ENCODE data around the gene SPEN.
"Not testable (repeated sequence)": the region's sequence is repeated elsewhere in the genome, so short reads cannot be mapped to it uniquely, and the experiment has no call there.

The SPEN gene

GRCh38 chr1:15808955-15809354 lies 38.6 kb upstream of the SPEN start:
- DNase-seq (ENCODE audit: insufficient read length) (no peak), FAIRE-seq (no peak)
- TF ChIP-seq TAF1 (IDR thresholded peaks at IDR 0.05; ENCODE audit: borderline replicate concordance, low read depth, low read length) (no peak), POLR2AphosphoS5 (IDR thresholded peaks at IDR 0.05; ENCODE audit: low read depth, low read length) (no peak), POLR2A (IDR thresholded peaks at IDR 0.05; ENCODE audit: low read depth, low read length) (no peak)

GRCh38 chr1:15810073-15810472 lies 37.4 kb upstream of the SPEN start:
- DNase-seq (ENCODE audit: insufficient read length) = no peak
- FAIRE-seq = no peak
- TF ChIP-seq TAF1 (IDR thresholded peaks at IDR 0.05; ENCODE audit: borderline replicate concordance, low read depth, low read length) = no peak
- TF ChIP-seq POLR2AphosphoS5 (IDR thresholded peaks at IDR 0.05; ENCODE audit: low read depth, low read length) = no peak
- no peak for TF ChIP-seq POLR2A (IDR thresholded peaks at IDR 0.05; ENCODE audit: low read depth, low read length)

GRCh38 chr1:15816674-15817073 lies 30.8 kb upstream of the SPEN start:
- FAIRE-seq = peak; percentile 5
- TF ChIP-seq TAF1 (IDR thresholded peaks at IDR 0.05; ENCODE audit: borderline replicate concordance, low read depth, low read length) (no peak), POLR2A (IDR thresholded peaks at IDR 0.05; ENCODE audit: low read depth, low read length) (no peak), POLR2AphosphoS5 (IDR thresholded peaks at IDR 0.05; ENCODE audit: low read depth, low read length) (no peak)
- no peak for DNase-seq (ENCODE audit: insufficient read length)

GRCh38 chr1:15820478-15820877 lies 27.0 kb upstream of the SPEN start:
- TF ChIP-seq TAF1 (IDR thresholded peaks at IDR 0.05; ENCODE audit: borderline replicate concordance, low read depth, low read length) (no peak), POLR2AphosphoS5 (IDR thresholded peaks at IDR 0.05; ENCODE audit: low read depth, low read length) (no peak), POLR2A (IDR thresholded peaks at IDR 0.05; ENCODE audit: low read depth, low read length) (no peak)
- FAIRE-seq = no peak
- DNase-seq (ENCODE audit: insufficient read length) = no peak

- no peak for FAIRE-seq
- TF ChIP-seq POLR2AphosphoS5 (IDR thresholded peaks at IDR 0.05; ENCODE audit: low read depth, low read length) (no peak), TAF1 (IDR thresholded peaks at IDR 0.05; ENCODE audit: borderline replicate concordance, low read depth, low read length) (no peak), POLR2A (IDR thresholded peaks at IDR 0.05; ENCODE audit: low read depth, low read length) (no peak)
- DNase-seq (ENCODE audit: insufficient read length) = no peak
These were observed 21.7 kb upstream of the SPEN start for GRCh38 chr1:15825800-15826199.

- TF ChIP-seq POLR2A (IDR thresholded peaks at IDR 0.05; ENCODE audit: low read depth, low read length) (no peak), POLR2AphosphoS5 (IDR thresholded peaks at IDR 0.05; ENCODE audit: low read depth, low read length) (no peak), TAF1 (IDR thresholded peaks at IDR 0.05; ENCODE audit: borderline replicate concordance, low read depth, low read length) (no peak)
- FAIRE-seq = no peak
- no peak for DNase-seq (ENCODE audit: insufficient read length)
These were observed 20.5 kb upstream of the SPEN start for GRCh38 chr1:15826810-15827507.

- DNase-seq (ENCODE audit: insufficient read length); FAIRE-seq: not testable (repeated sequence)
These were observed 19.9 kb upstream of the SPEN start for GRCh38 chr1:15827567-15827966.

GRCh38 chr1:15828931-15829330 lies 18.6 kb upstream of the SPEN start:
- not testable (repeated sequence) for FAIRE-seq; DNase-seq (ENCODE audit: insufficient read length)

- FAIRE-seq (no peak), DNase-seq (ENCODE audit: insufficient read length) (no peak)
- TF ChIP-seq TAF1 (IDR thresholded peaks at IDR 0.05; ENCODE audit: borderline replicate concordance, low read depth, low read length) (no peak), POLR2AphosphoS5 (IDR thresholded peaks at IDR 0.05; ENCODE audit: low read depth, low read length) (no peak), POLR2A (IDR thresholded peaks at IDR 0.05; ENCODE audit: low read depth, low read length) (no peak)
These were observed 17.2 kb upstream of the SPEN start for GRCh38 chr1:15830258-15830657.

- no peak for FAIRE-seq
- TF ChIP-seq POLR2A (IDR thresholded peaks at IDR 0.05; ENCODE audit: low read depth, low read length) (no peak), TAF1 (IDR thresholded peaks at IDR 0.05; ENCODE audit: borderline replicate concordance, low read depth, low read length) (no peak)
- DNase-seq (ENCODE audit: insufficient read length) = no peak
These were observed 14.3 kb upstream of the SPEN start for GRCh38 chr1:15833069-15833679.

- DNase-seq (ENCODE audit: insufficient read length) = no peak
- TF ChIP-seq TAF1 (IDR thresholded peaks at IDR 0.05; ENCODE audit: borderline replicate concordance, low read depth, low read length) (no peak), POLR2A (IDR thresholded peaks at IDR 0.05; ENCODE audit: low read depth, low read length) (no peak), POLR2AphosphoS5 (IDR thresholded peaks at IDR 0.05; ENCODE audit: low read depth, low read length) (no peak)
- FAIRE-seq = no peak
These were observed 13.6 kb upstream of the SPEN start for GRCh38 chr1:15833842-15834405.

- FAIRE-seq = peak; percentile 86
These were observed 12.9 kb upstream of the SPEN start for GRCh38 chr1:15834406-15835204.

More at GRCh38 chr1:15834406-15835204, 12.9 kb upstream of the SPEN start:
- peak; percentile 57 for DNase-seq (ENCODE audit: insufficient read length)
- TF ChIP-seq POLR2A (IDR thresholded peaks at IDR 0.05; ENCODE audit: low read depth, low read length) (peak; percentile 85), POLR2AphosphoS5 (IDR thresholded peaks at IDR 0.05; ENCODE audit: low read depth, low read length) (peak; percentile 92), TAF1 (IDR thresholded peaks at IDR 0.05; ENCODE audit: borderline replicate concordance, low read depth, low read length) (peak; percentile 76)
